H1 (cell line): Measurements from ENCODE around the gene PEX6. TPM values are rescaled to one million over a fixed set of nuclear protein-coding genes. Genes with fewer than 3 reads are reported as not detected.

Experiments
- ATF3 ChIP-seq: IDR thresholded peaks from 2 replicates; pipeline ENCODE4 v1.6.1; 2011; ENCODE audit warnings: low read depth, mild to moderate bottlenecking, low read length; ENCODE audit not compliant: insufficient read depth
- BACH1 ChIP-seq: IDR thresholded peaks from 2 replicates; pipeline ENCODE4 v1.6.1; 2012; ENCODE audit warnings: low read length, improper control_type of control experiment
- BCL11A ChIP-seq, 2 experiments: IDR thresholded peaks; one replicate each; pipeline ENCODE4 v1.6.1; 2011; ENCODE audit warnings: low read depth in 2 of 2, low read length in 2 of 2, mild to moderate bottlenecking in 2 of 2
- CBX5 ChIP-seq: fragments of 300-800, 300-1000 bp; sonication (generic); IDR thresholded peaks from 2 replicates; pipeline ENCODE4 v1.7.1; 2016; ENCODE audit warnings: antibody characterized with exemption, low read length, low read depth
- CBX8 ChIP-seq: fragments of 300-800, 300-1000 bp; sonication (generic); IDR thresholded peaks from 2 replicates; pipeline ENCODE4 v1.7.1; 2016; ENCODE audit warnings: low read depth, low read length, borderline replicate concordance
- CHD2 ChIP-seq: IDR thresholded peaks from 2 replicates; pipeline ENCODE4 v1.6.1; 2012; ENCODE audit warnings: low read length, improper control_type of control experiment
- CREB1 ChIP-seq: IDR thresholded peaks from 2 replicates; pipeline ENCODE4 v1.6.1; 2012; ENCODE audit warnings: inconsistent platforms
- GABPA ChIP-seq: IDR thresholded peaks from 2 replicates; pipeline ENCODE4 v1.6.1; 2011; ENCODE audit warnings: mild to moderate bottlenecking, low read length, moderate library complexity, borderline replicate concordance; ENCODE audit not compliant: insufficient read depth
- GTF2F1 ChIP-seq: IDR thresholded peaks from 2 replicates; pipeline ENCODE4 v1.6.1; 2012; ENCODE audit warnings: low read depth, low read length, improper control_type of control experiment, borderline replicate concordance
- JUND ChIP-seq: IDR thresholded peaks from 2 replicates; pipeline ENCODE4 v1.6.1; 2011; ENCODE audit warnings: mild to moderate bottlenecking, improper control_type of control experiment, low read length
- KDM4A ChIP-seq: IDR thresholded peaks from one replicate; pipeline ENCODE4 v1.7.1; 2012; ENCODE audit warnings: low read depth, mild to moderate bottlenecking, moderate library complexity, low read length, inconsistent platforms; ENCODE audit not compliant: severe bottlenecking
- KDM5A ChIP-seq: fragments of 200-600 bp; IDR thresholded peaks from 2 replicates; pipeline ENCODE4 v1.7.1; 2012; ENCODE audit warnings: mild to moderate bottlenecking, low read length, inconsistent platforms, mixed read lengths
- NRF1 ChIP-seq: IDR thresholded peaks from 2 replicates; pipeline ENCODE4 v1.6.1; 2011; ENCODE audit warnings: mild to moderate bottlenecking, low read depth, low read length, improper control_type of control experiment
- POLR2A ChIP-seq, 2 experiments: IDR thresholded peaks; 1 replicate in 1 of 2; 2 replicates in 1 of 2; pipeline ENCODE4 v1.6.1; 2011; ENCODE audit warnings: low read depth in 2 of 2, low read length in 2 of 2, mild to moderate bottlenecking in 2 of 2; ENCODE audit errors: control extremely low read depth in 1 of 2
- RNF2 ChIP-seq: fragments of 200-900, 300-1000 bp; sonication (generic); IDR thresholded peaks from 2 replicates; pipeline ENCODE4 v1.7.1; 2016; ENCODE audit warnings: borderline replicate concordance, low read depth, mild to moderate bottlenecking, antibody characterized with exemption, low read length; ENCODE audit not compliant: poor library complexity, severe bottlenecking; ENCODE audit errors: missing control alignments
- SIN3A ChIP-seq, 2 experiments: IDR thresholded peaks in 1 of 2; conservative IDR thresholded peaks in 1 of 2; 2 replicates each; pipeline ENCODE4 v1.6.1; 2011 to 2012; ENCODE audit warnings: low read length in 2 of 2, improper control_type of control experiment in 1 of 2, low read depth in 1 of 2, mild to moderate bottlenecking in 1 of 2
- SP1 ChIP-seq: IDR thresholded peaks from 2 replicates; pipeline ENCODE4 v1.6.1; 2011; ENCODE audit warnings: low read depth, low read length
- SP2 ChIP-seq: IDR thresholded peaks from 2 replicates; pipeline ENCODE4 v1.6.1; 2012; ENCODE audit warnings: mild to moderate bottlenecking, low read length, inconsistent platforms
- TAF1 ChIP-seq: IDR thresholded peaks from 2 replicates; pipeline ENCODE4 v1.6.1; 2011; ENCODE audit warnings: mild to moderate bottlenecking, low read depth, low read length
- TBP ChIP-seq: IDR thresholded peaks from 2 replicates; pipeline ENCODE4 v1.6.1; 2011; ENCODE audit warnings: low read depth, low read length, improper control_type of control experiment
- TCF12 ChIP-seq: IDR thresholded peaks from 2 replicates; pipeline ENCODE4 v1.6.1; 2011; ENCODE audit warnings: low read depth, mild to moderate bottlenecking, low read length
- polyA plus RNA-seq, 7 experiments: library from polyadenylated mRNA; depleted of rRNA in 3 of 7; stranded (reverse) in 5 of 7; unstranded in 2 of 7; fragments of >200 nt in 5 of 7; fragments of 200-250 nt in 2 of 7; gene quantifications; 1 replicate in 5 of 7; 2 replicates in 1 of 7; 4 replicates in 1 of 7; pipeline versions ENCODE4 v1.2.1 to v1.2.3, GENCODE V29; 2011 to 2013; ENCODE audit warnings: missing spikeins in 2 of 7, mixed read lengths in 2 of 7
- total RNA-seq: library from RNA; stranded (reverse); fragmentation: NEBNext Ultra II Directional; extraction: Animal tissue kit (Norgen Biotek cat#: 25700); gene quantifications from 2 replicates; pipeline ENCODE4 v1.2.1, GENCODE V29; 2021
- TF ChIP-seq, protein P1 (sequence below): IDR thresholded peaks from 2 replicates; pipeline ENCODE4 v1.6.1; 2011; ENCODE audit warnings: low read length, improper control_type of control experiment
- TF ChIP-seq, protein P2 (sequence below): IDR thresholded peaks from 2 replicates; pipeline ENCODE4 v1.6.1; 2012; ENCODE audit warnings: inconsistent platforms

PEX6 gene
- total and polyA plus RNA-seq, 2 of the 8 experiments (the other 6 are each of a cell fraction or from before 2014, with no cell fraction given), result 6.4 to 12.5 TPM

- TF ChIP-seq TCF12 (no peak), POLR2A (IDR thresholded peaks at IDR 0.05; ENCODE audit: control extremely low read depth in 1 of 2, low read depth in 2 of 2, low read length in 2 of 2) (peak; percentile 56 to 73), GABPA (peak; percentile 71; the same call in 1 of the 2 replicates), TAF1 (peak; percentile 77), JUND (no peak), SP1 (peak; percentile 98), GTF2F1 (no peak; the same call in 1 of the 2 replicates), TBP (peak; percentile 70), KDM5A (no peak), NRF1 (no peak), RNF2 (peak; percentile 42), CBX5 (no peak), CREB1 (peak; percentile 68), CBX8 (no peak), BACH1 (no peak), ATF3 (no peak), SP2 (peak; percentile 33; the same call in 1 of the 2 replicates), KDM4A (peak; percentile 74), BCL11A (IDR thresholded peaks at IDR 0.05; ENCODE audit: low read depth in 2 of 2, low read length in 2 of 2) (no peak), CHD2 (peak; percentile 83), SIN3A (conservative IDR thresholded peaks at IDR 0.05 in 1 of 2, IDR thresholded peaks at IDR 0.05 in 1 of 2; ENCODE audit: low read depth in 1 of 2, low read length in 2 of 2) (peak in 1 of 2 experiments; percentile 80; a peak in 2 of 4 replicates)
- TF ChIP-seq, protein P1, sequence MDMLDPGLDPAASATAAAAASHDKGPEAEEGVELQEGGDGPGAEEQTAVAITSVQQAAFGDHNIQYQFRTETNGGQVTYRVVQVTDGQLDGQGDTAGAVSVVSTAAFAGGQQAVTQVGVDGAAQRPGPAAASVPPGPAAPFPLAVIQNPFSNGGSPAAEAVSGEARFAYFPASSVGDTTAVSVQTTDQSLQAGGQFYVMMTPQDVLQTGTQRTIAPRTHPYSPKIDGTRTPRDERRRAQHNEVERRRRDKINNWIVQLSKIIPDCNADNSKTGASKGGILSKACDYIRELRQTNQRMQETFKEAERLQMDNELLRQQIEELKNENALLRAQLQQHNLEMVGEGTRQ, result peak; percentile 64
- TF ChIP-seq, protein P2, sequence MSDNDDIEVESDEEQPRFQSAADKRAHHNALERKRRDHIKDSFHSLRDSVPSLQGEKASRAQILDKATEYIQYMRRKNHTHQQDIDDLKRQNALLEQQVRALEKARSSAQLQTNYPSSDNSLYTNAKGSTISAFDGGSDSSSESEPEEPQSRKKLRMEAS, result peak; percentile 99
Measured at GRCh38 chr6:42928986-42929820, 49.8 kb downstream of the PEX6 start, which contains the start of gene CNPY3 (continued).
